ENCODE results near the gene VAV3.
"Not testable (repeated sequence)": the region's sequence is repeated elsewhere in the genome, so short reads cannot be mapped to it uniquely, and the experiment has no call there.

VAV3 gene

GRCh38 chr1:107710005-107710404 lies 255.0 kb downstream of the VAV3 start:
- no peak for DNase-seq

- no peak for DNase-seq
These were observed 257.9 kb downstream of the VAV3 start for GRCh38 chr1:107707111-107707510.

- DNase-seq: no peak
These were observed 258.8 kb downstream of the VAV3 start for GRCh38 chr1:107706182-107706581.

GRCh38 chr1:107704911-107705310 lies 260.1 kb downstream of the VAV3 start:
- DNase-seq: no peak

GRCh38 chr1:107702946-107703571 lies 261.9 kb downstream of the VAV3 start:
- DNase-seq: no peak

GRCh38 chr1:107700651-107701050 lies 264.3 kb downstream of the VAV3 start:
- DNase-seq: not testable (repeated sequence)

- no peak for DNase-seq
These were observed 266.8 kb downstream of the VAV3 start for GRCh38 chr1:107698161-107698560.

- DNase-seq: no peak
These were observed 269.6 kb downstream of the VAV3 start for GRCh38 chr1:107695341-107695740.

GRCh38 chr1:107692580-107693345 lies 272.2 kb downstream of the VAV3 start:
- DNase-seq: no peak

- DNase-seq: no peak
These were observed 273.4 kb downstream of the VAV3 start for GRCh38 chr1:107691540-107691939.

- DNase-seq: no peak
These were observed 274.5 kb downstream of the VAV3 start for GRCh38 chr1:107690491-107690890.

- no peak for DNase-seq
These were observed 275.2 kb downstream of the VAV3 start for GRCh38 chr1:107689733-107690132.

GRCh38 chr1:107689159-107689558 lies 275.8 kb downstream of the VAV3 start:
- no peak for DNase-seq

- DNase-seq: no peak
These were observed 276.9 kb downstream of the VAV3 start for GRCh38 chr1:107687849-107688753.

- DNase-seq: no peak
These were observed 281.3 kb downstream of the VAV3 start for GRCh38 chr1:107683683-107684082.

- no peak for DNase-seq
These were observed 281.8 kb downstream of the VAV3 start for GRCh38 chr1:107683191-107683657.

- DNase-seq: no peak
These were observed 282.5 kb downstream of the VAV3 start for GRCh38 chr1:107682467-107682866.

GRCh38 chr1:107681001-107681479 lies 283.9 kb downstream of the VAV3 start:
- no peak for DNase-seq

- DNase-seq: no peak
These were observed 284.4 kb downstream of the VAV3 start for GRCh38 chr1:107680579-107680985.

- no peak for DNase-seq
These were observed 285.5 kb downstream of the VAV3 start for GRCh38 chr1:107679411-107679953.

GRCh38 chr1:107678993-107679392 lies 286.0 kb downstream of the VAV3 start:
- no peak for DNase-seq

GRCh38 chr1:107677697-107678096 lies 287.3 kb downstream of the VAV3 start:
- DNase-seq: no peak

GRCh38 chr1:107674486-107674885 lies 290.5 kb downstream of the VAV3 start:
- DNase-seq: no peak

All from activated CD4-positive, alpha-beta T cell treated with anti-CD3 and anti-CD28 coated beads, Interleukin-2, Interleukin-6, amounts not matched to agents 100 ng/mL and 50 ng/mL, durations not matched to agents 16 hours and 8 hours (primary cell).